Measurements from ENCODE around the gene ANXA3. TPM values are rescaled to one million over a fixed set of nuclear protein-coding genes. Genes with fewer than 3 reads are reported as not detected.

Gene ANXA3
- polyA plus RNA-seq, 1 of the 3 experiments (the other 2 are of a cell fraction): 13.8 TPM

- Histone ChIP-seq H3K79me2 (ENCODE audit: insufficient read depth) (no peaks in the 10 kb centered on the region), H3K27me3 (ENCODE audit: insufficient read depth) (no peaks in the 10 kb centered on the region), H2AFZ (ENCODE audit: low read depth) (no peak overlapping the region), H3K36me3 (replicated peaks in 1 of 2; ENCODE audit: control insufficient read depth in 1 of 2, insufficient read depth in 2 of 2, low read length in 1 of 2) (no peaks in the 10 kb centered on the region), H3K4me1 (ENCODE audit: control insufficient read depth in 1 of 2, insufficient read depth in 2 of 2, low read depth in 1 of 2, low read length in 1 of 2) (peaks cover 3 to 17% of the 10 kb centered on the region in 2 experiments), H3K9me3 (no peaks in the 10 kb centered on the region), H3K9me2 (no peaks in the 10 kb centered on the region), H3K4me3 (ENCODE audit: low read depth in 2 of 2, low read length in 1 of 2) (no peak overlapping the region), H4K20me1 (ENCODE audit: insufficient read depth) (no peaks in the 10 kb centered on the region), H3K4me2 (no peak overlapping the region), H3K27ac (ENCODE audit: low read depth in 2 of 2, low read length in 1 of 2) (no peak overlapping the region), H3F3A (replicated peaks; ENCODE audit: insufficient read depth) (peaks cover 16% of the 10 kb centered on the region), H3K9ac (no peak overlapping the region)
- ChIA-PET POLR2A (no interaction called here), CTCF (no interaction called here)
- WGBS (ENCODE audit: low lambda C conversion rate): 96% methylated on average over 1 of the region's 1 CpG
- DNase-seq: no peak
- TF ChIP-seq TAF1 (IDR thresholded peaks at IDR 0.05; ENCODE audit: borderline replicate concordance, low read depth, low read length) (no peak), YY1 (IDR thresholded peaks at IDR 0.05; ENCODE audit: low read depth) (no peak), MEF2A (IDR thresholded peaks at IDR 0.05; ENCODE audit: borderline replicate concordance, low read depth) (no peak), ELF1 (IDR thresholded peaks at IDR 0.05) (no peak), TCF12 (IDR thresholded peaks at IDR 0.05) (no peak), TEAD4 (IDR thresholded peaks at IDR 0.05; ENCODE audit: borderline replicate concordance, insufficient read depth) (no peak), JUND (IDR thresholded peaks at IDR 0.05) (no peak), SIN3A (IDR thresholded peaks at IDR 0.05; ENCODE audit: borderline replicate concordance, low read depth, low read length) (no peak), RXRA (IDR thresholded peaks at IDR 0.05; ENCODE audit: borderline replicate concordance, low read depth) (no peak), ZBTB33 (IDR thresholded peaks at IDR 0.05; ENCODE audit: borderline replicate concordance, low read depth) (no peak), FOXM1 (IDR thresholded peaks at IDR 0.05; ENCODE audit: low read depth) (no peak), PBX3 (IDR thresholded peaks at IDR 0.05) (no peak), RAD21 (IDR thresholded peaks at IDR 0.05; ENCODE audit: low read length) (no peak)
- TF ChIP-seq, protein P1, sequence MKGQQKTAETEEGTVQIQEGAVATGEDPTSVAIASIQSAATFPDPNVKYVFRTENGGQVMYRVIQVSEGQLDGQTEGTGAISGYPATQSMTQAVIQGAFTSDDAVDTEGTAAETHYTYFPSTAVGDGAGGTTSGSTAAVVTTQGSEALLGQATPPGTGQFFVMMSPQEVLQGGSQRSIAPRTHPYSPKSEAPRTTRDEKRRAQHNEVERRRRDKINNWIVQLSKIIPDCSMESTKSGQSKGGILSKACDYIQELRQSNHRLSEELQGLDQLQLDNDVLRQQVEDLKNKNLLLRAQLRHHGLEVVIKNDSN (IDR thresholded peaks at IDR 0.05; ENCODE audit: borderline replicate concordance, low read depth): no peak
Observed at GRCh38 chr4:78558410-78558809, 6.8 kb downstream of the ANXA3 start.

DNA sequence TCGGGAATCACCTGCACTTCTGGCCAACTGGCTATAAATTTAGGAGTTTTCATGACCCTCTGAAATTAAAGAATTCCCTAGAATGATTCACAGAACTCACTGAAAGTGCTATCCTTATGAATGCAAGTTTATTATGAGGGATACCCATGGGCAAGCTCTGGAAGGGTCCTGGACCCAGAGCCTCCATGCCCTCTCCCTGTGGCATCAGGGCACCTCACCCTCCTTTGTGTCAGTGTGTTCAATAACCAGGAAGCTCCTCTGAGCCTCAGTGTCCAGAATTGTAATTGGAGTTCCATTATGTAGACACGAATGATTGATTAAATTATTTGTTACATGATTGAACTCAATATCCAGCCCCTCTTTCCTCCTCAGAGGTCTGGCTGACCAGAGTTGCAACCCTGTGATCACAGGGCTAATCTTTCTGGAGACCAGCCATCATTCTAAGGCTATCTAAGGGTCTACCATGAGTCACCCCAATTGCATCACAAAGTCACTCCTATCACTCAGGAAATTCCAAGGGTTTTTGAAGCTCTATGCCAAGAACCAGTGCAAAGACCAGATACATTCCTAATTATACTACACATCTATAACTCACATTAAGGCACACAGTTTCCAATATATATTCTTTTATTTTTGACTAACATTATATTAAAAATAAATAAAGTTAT lies 8.9 kb downstream of the ANXA3 start:
- H3K9ac ChIP-seq: no peak overlapping the region
- H3K4me1 ChIP-seq (ENCODE audit: control insufficient read depth in 1 of 2, insufficient read depth in 2 of 2, low read depth in 1 of 2, low read length in 1 of 2): peaks cover 3 to 17% of the 10 kb centered on the region in 2 experiments
- no peak overlapping the region for H3K4me2 ChIP-seq
- H2AFZ ChIP-seq (ENCODE audit: low read depth): no peak overlapping the region
- H4K20me1 ChIP-seq (ENCODE audit: insufficient read depth): no peaks in the 10 kb centered on the region
- no peak for DNase-seq
- H3F3A ChIP-seq (replicated peaks; ENCODE audit: insufficient read depth): peaks cover 16% of the 10 kb centered on the region
- H3K9me3 ChIP-seq: no peaks in the 10 kb centered on the region
- peak overlapping the region; percentile 51 to 67; a peak in 2 of 4 replicates for H3K27ac ChIP-seq (ENCODE audit: low read depth in 2 of 2, low read length in 1 of 2)
- ChIA-PET POLR2A (no interaction called here), CTCF (interaction anchor here (1.6 kb wide), 1 partner anchor 43 kb away, joined by 4 read pairs; no protein-coding TSS in a partner anchor)
- no peaks in the 10 kb centered on the region for H3K9me2 ChIP-seq
- WGBS (ENCODE audit: low lambda C conversion rate): 46% methylated on average over 2 of the region's 2 CpGs
- H3K27me3 ChIP-seq (ENCODE audit: insufficient read depth): no peaks in the 10 kb centered on the region
- no peaks in the 10 kb centered on the region for H3K36me3 ChIP-seq (replicated peaks in 1 of 2; ENCODE audit: control insufficient read depth in 1 of 2, insufficient read depth in 2 of 2, low read length in 1 of 2)
- no peaks in the 10 kb centered on the region for H3K79me2 ChIP-seq (ENCODE audit: insufficient read depth)
- H3K4me3 ChIP-seq (ENCODE audit: low read depth in 2 of 2, low read length in 1 of 2): no peak overlapping the region
- TF ChIP-seq POLR2AphosphoS5 (IDR thresholded peaks at IDR 0.05; ENCODE audit: low read depth, low read length) (peak; percentile 86; the same call in 1 of the 2 replicates), SMC3 (IDR thresholded peaks at IDR 0.05; ENCODE audit: low read depth, low read length) (no peak), ELF1 (IDR thresholded peaks at IDR 0.05) (no peak), FOSL2 (IDR thresholded peaks at IDR 0.05; ENCODE audit: borderline replicate concordance, low read depth) (peak; percentile 98), NFIC (IDR thresholded peaks at IDR 0.05; ENCODE audit: borderline replicate concordance) (peak; percentile 99), RAD21 (IDR thresholded peaks at IDR 0.05; ENCODE audit: low read length) (no peak), RXRA (IDR thresholded peaks at IDR 0.05; ENCODE audit: borderline replicate concordance, low read depth) (peak; percentile 95), TEAD4 (IDR thresholded peaks at IDR 0.05; ENCODE audit: borderline replicate concordance, insufficient read depth) (peak; percentile 91), GABPA (IDR thresholded peaks at IDR 0.05; ENCODE audit: low read depth) (no peak; the same call in 1 of the 2 replicates), CHD2 (IDR thresholded peaks at IDR 0.05; ENCODE audit: low read length, partially characterized antibody) (no peak), NRF1 (IDR thresholded peaks at IDR 0.05; ENCODE audit: low read depth, low read length) (no peak), REST (IDR thresholded peaks at IDR 0.05; ENCODE audit: low read depth, low read length) (no peak)
